Endothelial cell of umbilical vein (primary cell): ENCODE measurements around the gene LYRM7. TPM values are rescaled to one million over a fixed set of nuclear protein-coding genes. Genes with fewer than 3 reads are reported as not detected.
"Not testable (repeated sequence)": the region's sequence is repeated elsewhere in the genome, so short reads cannot be mapped to it uniquely, and the experiment has no call there.

Source experiments
- BruUV-seq: library from RNA; stranded (reverse); fragments of 400-500 nt; replicated peaks from 2 replicates; lab custom pipeline; 2021; lab: Mats Ljungman, UMichigan
- CTCF ChIA-PET: fragments of 300-600, 350-600 bp; sonication (Branson Sonifier 250); formaldehyde crosslinking; loops from one replicate; lab custom pipeline; 2021; ENCODE audit warnings: antibody characterized with exemption, inconsistent platforms; lab: Charles Lee
- POLR2A ChIA-PET: fragments of 300-600, 350-600 bp; sonication (Branson Sonifier 250); formaldehyde crosslinking; loops from one replicate; lab custom pipeline; 2021; ENCODE audit warnings: antibody characterized with exemption, inconsistent platforms; lab: Charles Lee
- DNase-seq: peaks from one replicate; pipeline ENCODE4 v3.0.0-alpha.2; 2011; ENCODE audit warnings: low read depth, low spot score
- FAIRE-seq: peaks from 2 replicates; lab custom pipeline; 2011; peaks lifted over from hg19 to GRCh38; lab: Jason Lieb, UNC
- H2AFZ ChIP-seq: 2 replicates; pipeline ENCODE4 v1.6.0; 2012; ENCODE audit warnings: low read depth, low read length, control low read depth, inconsistent platforms
- H3K27ac ChIP-seq: 2 replicates; pipeline ENCODE4 v1.5.1; 2011; ENCODE audit warnings: low read depth, mild to moderate bottlenecking, control low read depth, low read length, moderate library complexity; ENCODE audit not compliant: insufficient read depth
- H3K27me3 ChIP-seq, 2 experiments: 2 replicates each; pipeline versions ENCODE4 v1.6.0 to v1.6.1; 2011; ENCODE audit warnings: low read length in 2 of 2, mixed read lengths in 1 of 2; ENCODE audit not compliant: control insufficient read depth in 2 of 2, insufficient read depth in 2 of 2
- H3K36me3 ChIP-seq, 2 experiments: 2 replicates in 1 of 2; 3 replicates in 1 of 2; pipeline ENCODE4 v1.5.1; 2011; ENCODE audit warnings: low read length in 2 of 2, mild to moderate bottlenecking in 1 of 2, moderate library complexity in 1 of 2; ENCODE audit not compliant: control insufficient read depth in 2 of 2, insufficient read depth in 2 of 2; ENCODE audit errors: extremely low read depth in 1 of 2
- H3K4me1 ChIP-seq: 3 replicates; pipeline ENCODE4 v1.5.1; 2011; ENCODE audit warnings: mild to moderate bottlenecking, low read length; ENCODE audit not compliant: control insufficient read depth, insufficient read depth; ENCODE audit errors: extremely low read depth
- H3K4me2 ChIP-seq: 2 replicates; pipeline ENCODE4 v1.6.1; 2011; ENCODE audit warnings: low read length, control low read depth, mixed read lengths; ENCODE audit not compliant: insufficient read depth
- H3K4me3 ChIP-seq, 3 experiments: fragments of 200-600 bp in 1 of 3; sonication (generic), shearing (Covaris generic) in 1 of 3; replicated peaks in 1 of 3; 2 replicates each; pipeline ENCODE4 v1.5.1; 2011 to 2016; ENCODE audit warnings: control low read depth in 3 of 3, low read length in 3 of 3, mild to moderate bottlenecking in 2 of 3, inconsistent platforms in 1 of 3, low read depth in 1 of 3, moderate library complexity in 1 of 3; ENCODE audit not compliant: insufficient read depth in 1 of 3
- H3K79me2 ChIP-seq: 2 replicates; pipeline ENCODE4 v1.6.0; 2012; ENCODE audit warnings: low read length, inconsistent platforms; ENCODE audit not compliant: control insufficient read depth, insufficient read depth
- H3K9ac ChIP-seq: replicated peaks from 2 replicates; pipeline ENCODE3; 2011; ENCODE audit warnings: low read length, control low read depth; ENCODE audit not compliant: insufficient read depth; ENCODE audit errors: extremely low read depth
- H3K9me1 ChIP-seq: replicated peaks from 3 replicates; pipeline ENCODE4 v1.6.0; 2011; ENCODE audit warnings: mild to moderate bottlenecking, low read length; ENCODE audit not compliant: control insufficient read depth, insufficient read depth; ENCODE audit errors: extremely low read depth
- H3K9me3 ChIP-seq: replicated peaks from 2 replicates; pipeline ENCODE4 v1.5.1; 2012; ENCODE audit warnings: low read length, inconsistent platforms; ENCODE audit not compliant: control insufficient read depth, insufficient read depth
- H4K20me1 ChIP-seq: replicated peaks from 2 replicates; pipeline ENCODE3; 2011; ENCODE audit warnings: mild to moderate bottlenecking, low read length; ENCODE audit not compliant: control insufficient read depth, insufficient read depth; ENCODE audit errors: extremely low read depth
- EZH2 ChIP-seq: IDR thresholded peaks from 2 replicates; pipeline ENCODE4 v1.6.1; 2012; ENCODE audit warnings: borderline replicate concordance, low read depth, mild to moderate bottlenecking, moderate library complexity, low read length, inconsistent platforms; ENCODE audit not compliant: severe bottlenecking
- FOS ChIP-seq: IDR thresholded peaks from 2 replicates; pipeline ENCODE4 v1.6.1; 2011; ENCODE audit warnings: mild to moderate bottlenecking, low read length, moderate library complexity, borderline replicate concordance; ENCODE audit not compliant: insufficient read depth
- GATA2 ChIP-seq: IDR thresholded peaks from 2 replicates; pipeline ENCODE4 v1.7.0; 2011; ENCODE audit warnings: low read depth, mild to moderate bottlenecking, moderate library complexity, mixed read lengths, low read length; ENCODE audit not compliant: insufficient read length, insufficient read depth
- JUN ChIP-seq: IDR thresholded peaks from 2 replicates; pipeline ENCODE4 v1.6.1; 2011; ENCODE audit warnings: borderline replicate concordance, low read depth; ENCODE audit not compliant: insufficient read length, insufficient read depth
- MAX ChIP-seq: IDR thresholded peaks from 2 replicates; pipeline ENCODE4 v1.6.1; 2011; ENCODE audit not compliant: insufficient read depth, insufficient read length
- MYC ChIP-seq: IDR thresholded peaks from one replicate; pipeline ENCODE4 v1.6.1; 2011; ENCODE audit warnings: mild to moderate bottlenecking, low read depth, low read length
- POLR2A ChIP-seq: IDR thresholded peaks from 2 replicates; pipeline ENCODE4 v1.6.1; 2012; ENCODE audit warnings: low read depth, mild to moderate bottlenecking, control low read depth, low read length
- POLR2AphosphoS5 ChIP-seq: IDR thresholded peaks from 2 replicates; pipeline ENCODE4 v1.6.1; 2012; ENCODE audit warnings: low read depth, mild to moderate bottlenecking, control low read depth, low read length, moderate library complexity; ENCODE audit not compliant: insufficient read depth
- dilution Hi-C: fragments of 300-500 bp; cut with MboI; formaldehyde crosslinking; loops from one replicate; pipeline ENCODE4 v1.15.0; 2019; ENCODE audit warnings: low sequenced_read_pairs; ENCODE audit not compliant: extremely low pct_ligation_motif_present
- intact Hi-C: fragments of 100-400 bp; cut with micrococcal nuclease; formaldehyde crosslinking; loops from one replicate; pipeline ENCODE4 v1.10.0; 2022
- polyA plus RNA-seq, 4 experiments: library from polyadenylated mRNA; depleted of rRNA in 3 of 4; stranded (reverse) in 3 of 4; unstranded in 1 of 4; fragments of >200 nt; gene quantifications; 2 replicates each; pipeline versions ENCODE4 v1.2.1 to v1.2.3, GENCODE V29; 2011 to 2012; ENCODE audit warnings: missing spikeins in 1 of 4
- total RNA-seq: library from RNA; stranded (reverse); gene quantifications from 2 replicates; pipeline ENCODE4 v1.2.3, GENCODE V29; 2021

The LYRM7 gene
- total and polyA plus RNA-seq, 2 donors (not counting 3 experiments of a cell fraction or from before 2014, with no cell fraction given), result 0.88 to 7.5 TPM

GRCh38 chr5:131250751-131251475 is 80.2 kb downstream of the LYRM7 start:
- H3K9me3 ChIP-seq, result no peaks in the 10 kb centered on the region
- no peaks in the 10 kb centered on the region for H3K9me1 ChIP-seq
- H4K20me1 ChIP-seq, result no peaks in the 10 kb centered on the region
- no peak for DNase-seq
- CTCF ChIA-PET, result interaction anchor here (0.7 to 1.1 kb wide), 2 partner anchors 9 to 13 kb away, joined by 3 read pairs; partner anchors contain the start of gene CDC42SE2
- dilution Hi-C loops, result no loop called here
- no peaks in the 10 kb centered on the region for H3K79me2 ChIP-seq
- H3K9ac ChIP-seq, result no peak overlapping the region
- H2AFZ ChIP-seq, result no peak overlapping the region
- intact Hi-C loops, result no loop called here
- peaks cover 8% of the 10 kb centered on the region for H3K4me1 ChIP-seq
- no peaks in the 10 kb centered on the region for H3K27me3 ChIP-seq
- no peak overlapping the region for H3K4me3 ChIP-seq
- no peak overlapping the region for H3K4me2 ChIP-seq
- BruUV-seq, result no TSS peak
- POLR2A ChIA-PET, result no interaction called here
- H3K36me3 ChIP-seq, result no peaks in the 10 kb centered on the region
- no peak for FAIRE-seq
- TF ChIP-seq GATA2, result no peak
- TF ChIP-seq POLR2A, result no peak
- no peak for TF ChIP-seq JUN
- no peak for TF ChIP-seq MYC
- no peak for TF ChIP-seq EZH2
- no peak overlapping the region for H3K27ac ChIP-seq

- H3K9ac ChIP-seq, result no peak overlapping the region
- no peaks in the 10 kb centered on the region for H3K27me3 ChIP-seq
- peak overlapping the region; percentile 30 for H3K4me2 ChIP-seq
- H3K4me3 ChIP-seq, result no peak overlapping the region
- FAIRE-seq (peak; percentile 63), DNase-seq (peak; percentile 30)
- TF ChIP-seq JUN, result no peak
- no peak for TF ChIP-seq MYC
- TF ChIP-seq MAX, result no peak
- TF ChIP-seq POLR2AphosphoS5, result no peak
- TF ChIP-seq FOS, result no peak
- TF ChIP-seq POLR2A, result no peak
- peak; percentile 83 for TF ChIP-seq GATA2
- H3K36me3 ChIP-seq, result no peaks in the 10 kb centered on the region
- H2AFZ ChIP-seq, result peak overlapping the region; percentile 17
- H3K79me2 ChIP-seq, result no peaks in the 10 kb centered on the region
- no peaks in the 10 kb centered on the region for H4K20me1 ChIP-seq
- intact Hi-C loops (no loop called here), dilution Hi-C loops (no loop called here)
- H3K4me1 ChIP-seq, result peaks cover 9% of the 10 kb centered on the region
- H3K9me3 ChIP-seq, result no peaks in the 10 kb centered on the region
- no peaks in the 10 kb centered on the region for H3K9me1 ChIP-seq
- no TSS peak for BruUV-seq
- POLR2A ChIA-PET, result interaction anchor here (0.7 kb wide), 1 partner anchor 10 kb away, joined by 3 read pairs; no protein-coding TSS in a partner anchor
- no peak overlapping the region for H3K27ac ChIP-seq
- CTCF ChIA-PET, result interaction anchor here (1.4 kb wide), 1 partner anchor 12 kb away, joined by 6 read pairs; the partner anchor contains the start of gene CDC42SE2
These were observed 82.1 kb downstream of the LYRM7 start for GRCh38 chr5:131252824-131253171.

- CTCF ChIA-PET, H2AFZ ChIP-seq, BruUV-seq, dilution Hi-C loops, H3K79me2 ChIP-seq, H3K4me2 ChIP-seq, H4K20me1 ChIP-seq, H3K27ac ChIP-seq, H3K9me1 ChIP-seq, POLR2A ChIA-PET, H3K9me3 ChIP-seq, DNase-seq, H3K4me3 ChIP-seq, H3K9ac ChIP-seq, intact Hi-C loops, H3K27me3 ChIP-seq, FAIRE-seq, H3K36me3 ChIP-seq: not testable (repeated sequence)
- peaks cover 21% of the 10 kb centered on the region for H3K4me1 ChIP-seq
These were observed 83.3 kb downstream of the LYRM7 start for GRCh38 chr5:131254025-131254424.
